ENCODE measurements around the gene TOB1. TPM values are rescaled to one million over a fixed set of nuclear protein-coding genes. Genes with fewer than 3 reads are reported as not detected.

TOB1 gene, protein sequence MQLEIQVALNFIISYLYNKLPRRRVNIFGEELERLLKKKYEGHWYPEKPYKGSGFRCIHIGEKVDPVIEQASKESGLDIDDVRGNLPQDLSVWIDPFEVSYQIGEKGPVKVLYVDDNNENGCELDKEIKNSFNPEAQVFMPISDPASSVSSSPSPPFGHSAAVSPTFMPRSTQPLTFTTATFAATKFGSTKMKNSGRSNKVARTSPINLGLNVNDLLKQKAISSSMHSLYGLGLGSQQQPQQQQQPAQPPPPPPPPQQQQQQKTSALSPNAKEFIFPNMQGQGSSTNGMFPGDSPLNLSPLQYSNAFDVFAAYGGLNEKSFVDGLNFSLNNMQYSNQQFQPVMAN
- 10.4 and 18.1 TPM in 2 replicates for total RNA-seq (2011; cell fraction: chromatin; rRNA removed; ENCODE audit: low replicate concordance)
- total RNA-seq (2011; cell fraction: nucleolus; rRNA removed), result 14.8 and 18.2 TPM in 2 replicates
- 19.9 and 21.5 TPM in 2 replicates for total RNA-seq (2011; cell fraction: nucleoplasm; rRNA removed)
- total RNA-seq (2014; rRNA removed) (4.8 and 13.9 TPM in 2 replicates), total RNA-seq (2014; rRNA removed; fragmentation: Illumina TruSeq; extraction: Trizol) (12.4 and 13.2 TPM in 2 replicates), total RNA-seq (2015; rRNA removed; fragmentation: Illumina TruSeq; extraction: Trizol) (13.2 TPM in 2 replicates), total RNA-seq (2021) (29.9 and 31.0 TPM in 2 replicates), polyA plus RNA-seq (2011; rRNA removed) (10.5 and 10.8 TPM in 2 replicates), polyA plus RNA-seq (2014; fragmentation: Illumina TruSeq; extraction: Trizol) (14.9 and 17.6 TPM in 2 replicates), polyA plus RNA-seq (2014; fragmentation: Nextera tagmentation; extraction: Ambion mirVana) (10 to 100 TPM; 44.9 to 63.7 TPM), polyA plus RNA-seq (2014; rRNA removed) (10.9 and 11.8 TPM in 2 replicates), polyA minus RNA-seq (2011; rRNA and poly(A)+ RNA removed) (19.1 and 19.5 TPM in 2 replicates), Bru-seq, nascent RNA (percentile 97 among the genes with signal in this experiment), BruChase-seq, experiment 1, labeled RNA remaining after a 2-hour chase (percentile 95 among the genes with signal in this experiment), BruChase-seq, experiment 2, labeled RNA remaining after a 6-hour chase (percentile 94 among the genes with signal in this experiment)
- 8.5 and 9.7 TPM in 2 replicates for polyA plus RNA-seq (2011; cell fraction: cytosol; rRNA removed)
- polyA plus RNA-seq (2011; cell fraction: nucleus; rRNA removed), result 17.6 and 24.1 TPM in 2 replicates
- polyA plus RNA-seq (2012), result 16.9 and 24.9 TPM in 2 replicates
- polyA minus RNA-seq (2011; cell fraction: cytosol; rRNA and poly(A)+ RNA removed), result 13.5 and 14.2 TPM in 2 replicates
- 22.5 and 23.9 TPM in 2 replicates for polyA minus RNA-seq (2011; cell fraction: nucleus; rRNA and poly(A)+ RNA removed)
- long read RNA-seq, experiment 1, transcript TOB1-202 (2 exons, 2,229 nt), result major isoform, 12 of 17 reads
- long read RNA-seq, experiment 1, partial matches to known transcripts, result 0 of 17 reads
- long read RNA-seq, experiment 1, other reads (novel, unspliced or antisense), result 5 of 17 reads
- long read RNA-seq, experiment 2, partial matches to known transcripts, result 0 of 16 reads
- long read RNA-seq, experiment 2, other reads (novel, unspliced or antisense), result 12 of 16 reads
- long read RNA-seq, experiment 3, transcript TOB1-202 (2 exons, 2,229 nt), result major isoform, 5 of 55 reads
- long read RNA-seq, experiment 3, partial matches to known transcripts, result 50 of 55 reads
- long read RNA-seq, experiment 3, other reads (novel, unspliced or antisense), result 0 of 55 reads

DNA sequence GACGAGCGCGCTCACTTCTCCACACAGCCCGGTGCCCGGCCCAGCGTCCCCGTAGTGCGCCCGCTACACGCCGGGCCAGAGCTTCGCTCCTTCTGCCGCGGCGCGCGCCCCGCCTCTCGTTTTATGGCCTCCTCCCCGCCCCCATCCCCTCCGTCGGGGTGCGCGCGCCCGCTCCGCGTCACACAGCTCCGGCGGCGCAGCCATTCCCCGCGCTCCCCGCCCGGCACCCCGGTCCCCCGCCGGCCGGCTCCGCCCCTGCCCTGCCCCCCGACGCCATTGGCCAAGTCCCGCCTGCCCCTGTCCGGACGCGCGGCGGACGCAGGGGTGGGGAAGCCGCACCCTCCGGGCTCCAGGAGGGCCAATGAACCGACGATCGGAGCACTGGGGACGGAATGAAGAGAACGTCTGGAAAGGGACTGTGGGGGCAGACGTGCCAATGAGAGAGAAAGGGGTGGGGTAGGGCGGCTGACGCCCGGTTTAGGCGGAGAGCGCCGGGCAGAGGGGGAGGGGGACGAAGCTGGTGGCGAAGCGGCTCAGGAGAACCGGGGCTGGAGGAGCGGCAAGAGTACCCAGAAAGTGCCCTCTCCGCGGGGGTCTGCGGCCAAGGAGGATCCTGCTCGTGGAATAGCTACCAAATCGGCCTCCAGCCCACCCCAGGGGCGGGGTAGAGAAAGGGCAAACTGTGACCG, at the start of gene TOB1:
Gene TOB1 (minus strand): TSS at position 94 of the 689 bp plus-strand sequence. CDS start 2,337 bp downstream, outside the sequence.
- no peaks in the 10 kb centered on the region for H3K27me3 ChIP-seq (ENCODE audit: control insufficient read depth in 2 of 2, insufficient read depth in 2 of 2, low read length in 2 of 2)
- H3K79me2 ChIP-seq (ENCODE audit: control insufficient read depth, insufficient read depth, low read length), result peaks cover 41% of the 10 kb centered on the region
- no peaks in the 10 kb centered on the region for H3K9me3 ChIP-seq (replicated peaks; ENCODE audit: control insufficient read depth, insufficient read depth, low read depth, low read length)
- WGBS (ENCODE audit: insufficient coverage, low coverage, missing lambda C conversion rate), result under 1% methylated on average over 20 of the region's 75 CpGs
- peak within 1 kb of the TSS; percentile 96 for H3K4me2 ChIP-seq (ENCODE audit: insufficient read depth, low read length)
- peak within 1 kb of the TSS; percentile 88 for H3K4me3 ChIP-seq
- ATAC-seq (peak; percentile 89), DNase-seq (ENCODE audit: extremely low read depth in 1 of 4, low spot score in 3 of 4) (peak; percentile 92 to 96 (median 94)), FAIRE-seq (peak; percentile 81)
- TSS peak; percentile 86 for BruUV-seq (replicated peaks)
- no peaks in the 10 kb centered on the region for H3K9me1 ChIP-seq (ENCODE audit: control insufficient read depth, insufficient read depth, low read length)
- intact Hi-C loops (cut with micrococcal nuclease) (loop anchor here (5.0 kb wide), 1 partner anchor 301 kb away; the partner anchor contains the start of gene NME2), in situ Hi-C loops (cut with MboI) (loop anchor here (10.0 kb wide), 1 partner anchor 288 kb away; the partner anchor contains the start of gene NME1)
- peaks cover 25% of the 10 kb centered on the region for H3K36me3 ChIP-seq (ENCODE audit: control insufficient read depth, insufficient read depth, low read length)
- H3K4me1 ChIP-seq (replicated peaks in 1 of 2; ENCODE audit: control insufficient read depth in 2 of 2, insufficient read depth in 2 of 2, low read length in 2 of 2), result peaks cover 11 to 13% of the 10 kb centered on the region in 2 experiments; a peak in 4 of 5 replicates
- peaks cover 12% of the 10 kb centered on the region for H4K20me1 ChIP-seq (replicated peaks; ENCODE audit: control insufficient read depth, insufficient read depth, low read length)
- POLR2A ChIA-PET, result interaction anchor here (0.6 to 7.7 kb wide), 44 partner anchors 9 to 1091 kb away, joined by 3 to 207 read pairs (median 6); no protein-coding TSS in a partner anchor
- peak within 1 kb of the TSS; percentile 88 for H3K27ac ChIP-seq (ENCODE audit: extremely low read depth, low read depth, low read length)
- peak within 1 kb of the TSS; percentile 94 for H2AFZ ChIP-seq (ENCODE audit: low read depth, low read length)
- H3K9ac ChIP-seq (ENCODE audit: insufficient read depth in 1 of 2, low read depth in 2 of 2, low read length in 2 of 2), result peak within 1 kb of the TSS; percentile 80 to 98
- CTCF ChIA-PET (ENCODE audit: low intra/inter-chr PET ratio), result interaction anchor here (1.5 kb wide), 1 partner anchor 90 kb away, joined by 5 read pairs; no protein-coding TSS in a partner anchor
- no peak for TF ChIP-seq SRSF1 (IDR thresholded peaks at IDR 0.05; ENCODE audit: low read depth, low read length)
- TF ChIP-seq ZNF436 (CRISPR knock-in tag; IDR thresholded peaks at IDR 0.05), result no peak; the same call in 1 of the 2 replicates
- 0 out of 2 replicates have a peak, but pooled peaks have one; percentile 19 for TF ChIP-seq MTA2 (IDR thresholded peaks at IDR 0.05; ENCODE audit: low read depth)
- no peak for TF ChIP-seq ESRRB (CRISPR knock-in tag; IDR thresholded peaks at IDR 0.05; ENCODE audit: borderline replicate concordance)
- no peak for TF ChIP-seq DNMT1 (IDR thresholded peaks at IDR 0.05)
- no peak for TF ChIP-seq SREBF2 (CRISPR knock-in tag; IDR thresholded peaks at IDR 0.05)
- TF ChIP-seq, protein P1, sequence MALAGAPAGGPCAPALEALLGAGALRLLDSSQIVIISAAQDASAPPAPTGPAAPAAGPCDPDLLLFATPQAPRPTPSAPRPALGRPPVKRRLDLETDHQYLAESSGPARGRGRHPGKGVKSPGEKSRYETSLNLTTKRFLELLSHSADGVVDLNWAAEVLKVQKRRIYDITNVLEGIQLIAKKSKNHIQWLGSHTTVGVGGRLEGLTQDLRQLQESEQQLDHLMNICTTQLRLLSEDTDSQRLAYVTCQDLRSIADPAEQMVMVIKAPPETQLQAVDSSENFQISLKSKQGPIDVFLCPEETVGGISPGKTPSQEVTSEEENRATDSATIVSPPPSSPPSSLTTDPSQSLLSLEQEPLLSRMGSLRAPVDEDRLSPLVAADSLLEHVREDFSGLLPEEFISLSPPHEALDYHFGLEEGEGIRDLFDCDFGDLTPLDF (CRISPR knock-in tag; IDR thresholded peaks at IDR 0.05), result no peak; the same call in 1 of the 2 replicates
- no peak for TF ChIP-seq STAT5B (CRISPR knock-in tag; IDR thresholded peaks at IDR 0.05)
- TF ChIP-seq, protein P2, sequence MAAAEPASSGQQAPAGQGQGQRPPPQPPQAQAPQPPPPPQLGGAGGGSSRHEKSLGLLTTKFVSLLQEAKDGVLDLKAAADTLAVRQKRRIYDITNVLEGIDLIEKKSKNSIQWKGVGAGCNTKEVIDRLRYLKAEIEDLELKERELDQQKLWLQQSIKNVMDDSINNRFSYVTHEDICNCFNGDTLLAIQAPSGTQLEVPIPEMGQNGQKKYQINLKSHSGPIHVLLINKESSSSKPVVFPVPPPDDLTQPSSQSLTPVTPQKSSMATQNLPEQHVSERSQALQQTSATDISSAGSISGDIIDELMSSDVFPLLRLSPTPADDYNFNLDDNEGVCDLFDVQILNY (CRISPR knock-in tag; IDR thresholded peaks at IDR 0.05), result no peak; the same call in 1 of the 2 replicates
- no peak for TF ChIP-seq PTBP1 (IDR thresholded peaks at IDR 0.05; ENCODE audit: low read depth, low read length)
- 0 out of 2 replicates have a peak, but pooled peaks have one; percentile 67 for TF ChIP-seq HDAC6 (IDR thresholded peaks at IDR 0.05; ENCODE audit: low read depth, low read length)
- TF ChIP-seq ZNF354B (CRISPR knock-in tag; IDR thresholded peaks at IDR 0.05), result no peak
- TF ChIP-seq TAF7 (tag; IDR thresholded peaks at IDR 0.05), result peak; percentile 92
- TF ChIP-seq ELF1 (tag; IDR thresholded peaks at IDR 0.05), result no peak

Data from K562 (cell line).